NCI-H69 (cell line): ENCODE data around the gene GARS1.
A peak's percentile ranks its signal among the peaks of the same experiment; 100 is the strongest.
"Not testable (repeated sequence)": the region's sequence is repeated elsewhere in the genome, so short reads cannot be mapped to it uniquely, and the experiment has no call there.

ENCODE experiments used
- DNase-seq: peaks from one replicate; lab custom pipeline; 2025; lab: John Stamatoyannopoulos, UW

The GARS1 gene, protein sequence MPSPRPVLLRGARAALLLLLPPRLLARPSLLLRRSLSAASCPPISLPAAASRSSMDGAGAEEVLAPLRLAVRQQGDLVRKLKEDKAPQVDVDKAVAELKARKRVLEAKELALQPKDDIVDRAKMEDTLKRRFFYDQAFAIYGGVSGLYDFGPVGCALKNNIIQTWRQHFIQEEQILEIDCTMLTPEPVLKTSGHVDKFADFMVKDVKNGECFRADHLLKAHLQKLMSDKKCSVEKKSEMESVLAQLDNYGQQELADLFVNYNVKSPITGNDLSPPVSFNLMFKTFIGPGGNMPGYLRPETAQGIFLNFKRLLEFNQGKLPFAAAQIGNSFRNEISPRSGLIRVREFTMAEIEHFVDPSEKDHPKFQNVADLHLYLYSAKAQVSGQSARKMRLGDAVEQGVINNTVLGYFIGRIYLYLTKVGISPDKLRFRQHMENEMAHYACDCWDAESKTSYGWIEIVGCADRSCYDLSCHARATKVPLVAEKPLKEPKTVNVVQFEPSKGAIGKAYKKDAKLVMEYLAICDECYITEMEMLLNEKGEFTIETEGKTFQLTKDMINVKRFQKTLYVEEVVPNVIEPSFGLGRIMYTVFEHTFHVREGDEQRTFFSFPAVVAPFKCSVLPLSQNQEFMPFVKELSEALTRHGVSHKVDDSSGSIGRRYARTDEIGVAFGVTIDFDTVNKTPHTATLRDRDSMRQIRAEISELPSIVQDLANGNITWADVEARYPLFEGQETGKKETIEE

DNA sequence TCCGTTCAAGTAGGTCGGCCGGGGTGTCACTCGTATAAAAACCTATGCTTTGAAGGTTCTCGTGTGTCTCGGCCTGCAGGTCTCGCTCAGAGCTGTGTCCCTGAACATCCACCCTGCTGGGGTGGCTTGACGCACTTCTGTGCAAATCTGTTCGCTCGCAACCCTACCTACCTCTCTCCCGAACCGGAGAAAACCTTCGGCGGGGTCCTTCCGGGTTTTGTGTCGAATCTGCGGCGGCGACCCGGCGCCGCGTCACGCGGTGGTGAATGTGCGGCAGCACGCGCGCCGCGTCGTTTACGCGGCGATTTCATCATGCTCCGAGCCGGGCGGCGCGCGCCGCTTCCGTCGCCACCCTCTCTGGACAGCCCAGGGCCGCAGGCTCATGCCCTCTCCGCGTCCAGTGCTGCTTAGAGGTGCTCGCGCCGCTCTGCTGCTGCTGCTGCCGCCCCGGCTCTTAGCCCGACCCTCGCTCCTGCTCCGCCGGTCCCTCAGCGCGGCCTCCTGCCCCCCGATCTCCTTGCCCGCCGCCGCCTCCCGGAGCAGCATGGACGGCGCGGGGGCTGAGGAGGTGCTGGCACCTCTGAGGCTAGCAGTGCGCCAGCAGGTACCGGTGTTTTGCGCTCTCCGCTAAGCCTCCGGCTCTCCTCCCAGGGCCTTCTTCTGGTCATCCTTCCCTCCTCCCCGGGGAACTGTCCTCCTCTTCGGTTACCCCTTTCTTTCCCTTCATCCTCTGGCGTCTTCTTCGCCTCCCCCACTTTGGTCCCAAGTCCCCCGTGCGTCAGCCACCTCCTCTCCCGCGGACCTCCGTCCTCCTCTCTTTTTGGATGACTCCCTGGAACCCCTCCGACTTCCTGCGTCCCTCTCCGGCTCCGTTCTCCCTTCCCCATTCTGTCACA lies at the start of gene GARS1:
Gene GARS1 (plus strand): TSS at position 339 of the 896 bp plus-strand sequence. CDS start 44 bp downstream, at position 383.
- DNase-seq = peak; percentile 97

DNA sequence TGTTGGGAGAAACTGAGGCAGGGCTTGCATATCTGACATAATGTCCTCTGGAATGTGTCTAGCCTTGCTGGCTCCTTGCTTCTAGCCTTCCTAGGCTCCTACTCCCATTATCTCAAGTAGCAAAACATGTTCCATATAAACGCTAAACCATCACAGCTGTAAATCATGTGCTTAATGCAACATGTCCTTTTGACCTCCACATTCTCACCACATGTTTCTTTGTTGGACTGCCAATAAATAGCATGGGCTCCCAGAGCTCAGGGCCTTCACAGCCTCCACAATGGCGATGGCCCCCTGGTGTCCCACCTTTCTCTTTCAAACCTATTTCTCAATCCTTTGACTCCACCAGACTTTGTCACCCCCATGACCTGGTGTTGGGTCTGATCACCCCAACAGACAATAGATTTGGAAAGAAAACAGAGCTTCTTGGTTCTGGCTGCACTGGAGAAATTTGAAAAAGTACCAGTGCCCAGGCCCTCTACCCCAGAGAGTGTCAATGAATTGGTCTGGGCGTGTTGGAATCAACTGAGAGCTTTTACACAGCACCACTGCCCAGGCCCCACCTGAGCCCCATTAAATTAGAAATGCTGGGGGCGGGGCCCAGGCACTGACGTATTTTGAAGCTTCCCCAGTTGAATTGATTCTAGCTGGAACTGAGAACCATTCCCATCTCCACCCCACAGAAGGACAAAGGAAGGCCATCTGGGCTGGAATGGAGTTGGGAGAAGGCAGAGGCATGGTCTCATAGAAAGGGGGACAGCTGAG lies 48.7 kb upstream of the GARS1 start:
- peak; percentile 52 for DNase-seq

DNA sequence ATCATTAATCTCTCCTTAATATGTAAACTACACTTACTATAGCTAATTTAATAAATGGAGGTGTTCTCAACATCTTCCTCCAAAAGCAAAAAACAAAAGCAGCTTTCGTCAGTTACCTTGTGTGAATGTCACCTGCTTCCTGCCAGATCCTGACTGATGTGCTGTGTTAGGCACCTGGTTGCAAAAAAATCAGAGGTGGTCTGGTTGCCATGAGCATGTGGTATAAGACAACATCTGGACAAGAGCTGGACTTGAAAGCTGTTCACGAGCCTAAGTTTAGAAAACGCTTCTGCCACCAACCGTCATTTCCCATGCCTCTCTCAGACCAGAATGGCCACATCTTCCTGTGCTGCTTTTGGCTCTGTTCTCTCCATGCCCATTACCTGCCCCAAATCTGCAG lies 48.1 kb upstream of the GARS1 start:
- no peak for DNase-seq

DNA sequence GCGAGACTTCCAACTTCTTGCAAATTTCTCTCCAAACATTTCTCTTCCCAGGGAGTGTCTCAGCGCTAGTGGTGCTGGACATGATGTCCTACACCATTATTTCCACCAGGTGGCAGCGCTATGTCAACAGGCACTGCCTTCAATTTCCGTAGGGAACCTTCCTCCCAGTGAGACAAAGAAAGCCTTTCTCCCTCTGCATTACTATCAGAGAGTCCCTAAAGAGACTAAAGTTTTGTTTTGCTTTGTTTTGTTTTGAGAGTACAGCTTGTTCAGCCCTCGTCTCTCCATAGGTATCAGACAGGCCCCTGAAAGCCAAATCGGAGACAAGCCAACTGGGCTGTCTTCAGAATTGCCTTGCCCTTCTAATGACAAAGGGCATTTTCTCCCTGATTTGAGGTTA lies 45.8 kb upstream of the GARS1 start:
- DNase-seq = peak; percentile 92

DNA sequence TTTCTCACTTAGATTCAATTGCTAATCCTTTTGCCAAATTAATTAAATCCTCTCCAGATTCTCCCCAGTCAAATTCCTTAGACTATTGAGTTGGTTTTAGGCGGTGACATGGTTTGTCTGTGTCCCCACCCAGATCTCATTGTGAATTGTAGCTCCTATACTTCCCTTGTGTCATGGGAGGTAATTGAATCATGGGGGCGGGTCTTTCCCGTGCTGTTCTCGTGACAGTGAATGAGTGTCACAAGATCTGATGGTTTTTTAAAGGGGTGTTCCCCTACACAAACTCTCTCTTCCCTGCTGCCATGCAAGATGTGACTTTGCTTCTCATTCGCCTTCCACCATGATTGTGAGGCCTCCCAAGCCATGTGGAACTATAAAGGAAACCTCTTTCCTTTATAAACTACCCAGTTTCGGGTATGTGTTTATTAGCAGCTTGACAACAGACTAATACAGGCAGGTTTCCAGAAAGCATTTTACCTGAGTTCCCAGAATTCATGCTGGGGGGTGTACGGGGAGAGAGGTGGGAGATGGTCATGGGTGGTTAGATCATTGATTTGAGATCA lies 44.7 kb upstream of the GARS1 start:
- peak; percentile 73 for DNase-seq

DNA sequence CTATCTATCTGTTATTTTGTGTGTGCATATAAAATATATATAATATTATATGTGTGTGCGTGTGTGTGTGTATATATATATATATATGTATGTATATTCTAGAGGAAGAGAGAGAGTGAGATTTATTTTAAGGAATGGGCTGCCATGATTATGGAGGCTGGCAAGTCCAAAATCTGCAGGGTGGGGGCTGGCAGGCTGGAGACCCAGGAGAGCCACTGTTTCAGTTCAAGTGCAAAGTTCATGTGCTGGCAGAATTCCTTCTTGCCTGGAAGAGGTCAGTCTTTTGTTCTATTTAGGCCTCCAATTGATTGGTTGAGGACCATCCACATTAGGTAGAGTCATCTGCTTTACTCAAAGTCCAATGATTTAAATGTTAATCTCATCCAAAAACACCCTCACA lies 42.3 kb upstream of the GARS1 start:
- DNase-seq = no peak

DNA sequence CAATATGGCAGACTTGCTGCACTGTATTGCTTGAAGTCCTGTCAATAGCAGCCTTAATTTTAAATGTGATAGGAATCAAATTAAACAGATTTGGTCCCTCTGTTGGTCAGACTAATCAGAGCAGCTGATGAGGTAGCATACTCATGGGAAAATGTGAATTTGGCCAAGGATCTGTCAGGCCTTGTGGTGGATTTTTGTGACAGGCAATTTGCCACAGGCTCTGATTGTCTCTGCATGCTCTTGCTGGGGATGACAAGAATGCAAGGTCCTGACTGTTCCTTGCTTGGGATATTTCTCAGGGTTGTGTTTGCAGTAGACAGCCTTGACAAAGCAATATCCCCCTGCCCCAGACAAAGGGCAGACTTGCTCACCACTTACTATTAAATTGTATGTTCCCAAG lies 41.5 kb upstream of the GARS1 start:
- no peak for DNase-seq

DNA sequence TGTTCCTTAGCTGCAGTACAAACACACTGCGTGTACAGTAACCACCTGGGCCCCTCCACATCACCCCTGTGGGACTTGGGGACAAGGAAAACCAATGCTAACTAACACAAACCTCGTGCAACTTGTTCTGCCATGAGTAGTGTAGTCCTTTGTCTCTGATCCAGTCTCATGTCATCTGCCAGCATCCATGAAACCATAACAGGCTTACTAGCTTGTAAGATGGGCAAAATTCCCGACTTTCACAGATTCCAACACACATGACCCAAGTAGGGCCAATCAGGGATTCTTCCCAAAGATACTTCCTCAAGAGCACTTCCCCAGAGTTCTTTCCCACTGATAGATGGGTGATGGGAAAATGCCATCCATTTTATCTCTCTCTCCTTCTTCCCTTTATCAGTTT lies 41.1 kb upstream of the GARS1 start:
- DNase-seq = peak; percentile 22

DNA sequence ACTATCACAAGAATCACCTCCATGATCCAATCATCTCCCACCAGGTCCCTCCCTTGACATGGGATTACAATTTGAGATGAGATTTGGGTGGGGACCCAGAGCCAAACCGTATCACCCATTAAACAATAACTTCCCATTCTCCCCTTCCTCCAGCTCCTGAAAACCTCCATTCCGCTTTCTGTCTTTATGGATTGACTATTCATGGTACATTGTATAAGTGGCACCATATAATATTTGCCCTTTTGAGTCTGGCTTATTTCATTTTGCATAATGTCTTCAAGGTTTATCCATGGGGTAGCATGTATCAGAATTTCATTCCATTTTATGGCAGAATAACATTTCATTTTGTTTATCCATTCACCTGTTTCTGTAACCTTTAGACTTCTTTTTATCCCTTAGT lies 39.2 kb upstream of the GARS1 start:
- DNase-seq = no peak

DNA sequence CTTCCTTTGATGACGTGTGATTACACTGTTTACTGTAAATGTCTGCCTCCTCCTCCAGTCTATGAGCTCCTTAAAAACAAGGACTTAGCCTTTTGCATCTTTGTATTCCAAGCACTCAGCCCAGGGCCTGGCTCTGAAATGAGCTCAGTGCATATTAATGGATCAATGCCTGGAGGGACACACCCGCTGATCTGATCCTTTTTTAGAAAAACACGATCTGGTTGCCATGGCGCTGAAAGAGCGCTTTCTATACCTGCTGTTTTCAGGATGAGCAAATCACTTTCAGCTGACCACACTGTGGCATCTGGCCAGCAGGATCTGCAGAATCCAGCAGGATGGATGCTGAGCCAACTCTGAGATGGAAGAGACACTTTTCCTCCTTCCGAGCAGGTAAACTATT lies 37.8 kb upstream of the GARS1 start:
- peak; percentile 99 for DNase-seq

DNA sequence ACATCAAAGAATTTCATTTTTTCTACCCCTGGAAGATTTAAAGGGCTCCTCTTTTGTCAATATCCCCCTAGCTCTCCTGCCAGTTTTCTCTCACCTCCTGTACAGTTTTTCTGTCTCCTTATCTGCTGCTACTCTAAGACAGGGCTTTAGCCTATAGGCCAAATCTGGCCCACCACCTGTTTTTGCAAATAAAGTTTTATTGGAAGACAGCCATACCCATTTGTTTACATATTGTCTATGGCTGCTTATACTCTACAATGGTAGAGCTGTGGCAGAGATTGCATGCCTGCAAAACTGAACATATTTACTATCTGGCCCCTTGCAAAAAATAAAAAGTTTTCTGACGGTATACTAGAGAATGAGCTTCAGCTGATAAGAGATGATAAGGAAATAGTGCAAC lies 37.4 kb upstream of the GARS1 start:
- peak; percentile 87 for DNase-seq

DNA sequence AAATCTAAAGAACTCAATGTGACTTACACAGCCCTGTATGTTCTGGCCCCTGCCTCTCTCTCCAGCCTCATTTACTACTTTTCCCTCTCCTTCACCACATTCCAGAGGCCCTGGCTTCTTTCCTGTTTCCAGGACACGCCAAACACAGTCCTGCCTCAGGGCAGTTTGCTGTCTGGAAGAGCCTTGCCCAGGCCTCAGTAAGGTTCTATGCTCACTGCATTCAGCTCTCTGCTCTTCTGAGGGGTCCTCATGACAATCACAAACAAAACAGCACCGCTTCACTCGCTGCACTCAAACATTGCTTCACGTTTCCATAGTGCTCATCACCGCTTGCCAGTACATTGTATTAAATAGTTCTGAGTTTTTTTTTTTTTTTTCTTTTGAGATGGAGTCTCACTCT lies 35.1 kb upstream of the GARS1 start:
- DNase-seq = peak; percentile 36

DNA sequence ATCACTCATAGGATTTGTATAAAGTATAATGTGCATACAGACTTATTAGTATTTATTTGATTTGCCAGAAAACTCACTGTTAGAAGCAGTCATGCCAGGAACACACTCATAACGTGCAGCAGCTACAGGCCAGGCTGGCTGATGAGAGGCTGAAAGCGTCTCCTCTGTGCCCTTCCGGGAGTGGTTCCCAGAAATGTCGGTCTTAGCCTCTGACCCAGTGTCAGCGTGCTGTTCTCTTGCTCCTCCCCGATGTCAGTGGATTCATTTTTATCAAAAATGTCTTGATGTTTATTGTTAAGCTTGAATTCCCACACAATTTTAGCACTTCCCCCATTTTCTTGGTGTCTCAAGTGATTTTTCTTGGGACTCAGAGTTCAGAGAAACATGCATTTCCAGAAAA lies 33.3 kb upstream of the GARS1 start:
- DNase-seq = no peak

DNA sequence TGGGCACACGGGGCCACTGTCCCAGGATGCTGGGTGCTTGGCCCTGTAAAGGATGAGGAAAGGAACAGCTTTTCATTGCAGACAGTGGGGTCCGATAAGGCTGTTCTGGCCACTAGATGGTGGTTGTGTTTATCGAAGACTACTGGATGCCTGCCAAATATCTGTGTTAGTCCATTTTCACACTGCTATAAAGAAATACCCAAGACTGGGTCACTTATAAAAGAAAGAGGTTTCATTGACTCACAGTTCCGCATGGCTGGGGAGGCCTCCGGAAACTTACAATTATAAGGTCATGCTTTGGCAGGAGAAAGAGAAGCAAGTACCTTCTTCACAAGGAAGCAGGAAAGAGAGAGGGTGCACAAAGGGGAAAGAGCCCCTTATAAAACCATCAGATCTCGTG lies 32.2 kb upstream of the GARS1 start:
- DNase-seq = peak; percentile 75

DNA sequence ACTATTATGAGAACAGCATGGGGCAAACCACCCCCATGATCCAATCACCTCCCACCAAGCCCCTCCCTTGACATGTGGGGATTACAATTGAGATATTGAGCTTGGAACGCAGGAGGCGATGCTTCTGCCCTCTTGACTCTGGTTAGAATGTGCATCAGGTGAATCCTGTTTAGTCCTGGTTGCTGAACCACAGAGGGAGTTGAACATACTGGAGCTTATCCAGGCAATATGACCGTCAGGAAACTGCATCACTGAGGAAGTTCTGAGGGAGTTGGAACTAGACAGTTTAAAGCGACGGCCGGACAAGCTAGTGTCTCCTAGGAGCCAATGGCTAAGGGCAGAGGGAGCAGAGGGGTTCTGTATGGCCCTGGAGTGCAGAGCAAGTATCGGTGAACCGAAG lies 31.8 kb upstream of the GARS1 start:
- peak; percentile 44 for DNase-seq

DNA sequence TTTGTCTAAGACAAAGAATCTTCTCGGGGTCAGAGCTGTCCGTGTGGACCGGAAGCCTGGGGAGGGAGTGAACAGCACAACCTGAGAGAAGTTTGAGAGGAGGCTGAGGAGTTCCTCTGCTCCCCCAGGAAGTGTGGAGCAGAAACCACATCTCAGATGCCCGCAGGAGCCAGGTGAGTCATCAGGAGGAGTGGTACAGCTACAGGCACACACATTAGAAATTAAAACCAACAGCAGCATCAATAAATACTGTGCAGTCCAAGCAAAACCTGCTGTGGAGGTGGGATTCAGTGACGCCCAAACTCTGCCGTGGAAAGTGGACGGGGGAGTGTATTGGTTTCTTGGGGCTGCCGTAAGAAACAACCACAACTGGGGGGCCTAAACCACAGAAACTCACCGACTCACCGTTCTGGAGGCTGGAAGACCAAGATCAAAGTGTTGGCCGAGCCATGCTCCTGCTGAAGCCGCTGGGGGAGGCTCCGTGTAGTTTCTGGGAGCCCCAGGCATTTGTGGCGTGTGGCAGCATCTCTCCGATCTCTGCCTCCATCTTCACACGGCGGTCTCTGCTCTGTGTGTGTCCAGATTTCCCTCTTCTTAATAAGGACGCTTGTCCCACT lies 31.2 kb upstream of the GARS1 start:
- peak; percentile 33 for DNase-seq

DNA sequence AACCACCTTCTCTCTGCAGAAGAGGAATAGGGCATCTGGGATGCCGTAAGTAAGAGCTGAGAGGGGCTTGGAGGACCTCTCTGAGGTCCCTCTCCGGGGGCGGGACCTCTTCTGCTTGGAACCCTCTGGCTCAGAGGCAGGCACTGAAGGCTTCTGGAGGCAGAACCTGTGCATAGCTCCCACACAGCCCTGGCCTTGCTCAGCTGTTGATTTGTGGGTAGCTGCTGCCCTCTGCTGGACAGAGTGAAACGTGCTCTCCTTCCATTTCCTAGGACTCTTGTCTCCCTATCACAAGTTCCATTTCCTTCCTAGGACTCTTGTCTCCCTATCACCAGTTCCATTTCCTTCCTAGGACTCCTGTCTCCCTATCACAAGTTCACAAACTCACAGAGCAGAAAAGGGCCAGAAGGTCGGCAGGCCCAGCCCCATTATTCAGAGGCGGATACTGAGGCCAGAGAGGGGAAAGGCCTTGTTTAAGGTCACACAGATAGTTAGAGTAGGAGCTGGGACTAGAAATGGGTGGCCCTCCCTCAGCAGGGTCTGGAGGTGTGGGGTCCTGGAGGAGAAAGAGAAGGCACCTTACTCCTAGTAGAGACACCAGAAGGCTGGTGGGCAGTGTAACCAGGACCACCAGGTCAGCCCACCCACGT lies 30.3 kb upstream of the GARS1 start:
- peak; percentile 86 for DNase-seq

DNA sequence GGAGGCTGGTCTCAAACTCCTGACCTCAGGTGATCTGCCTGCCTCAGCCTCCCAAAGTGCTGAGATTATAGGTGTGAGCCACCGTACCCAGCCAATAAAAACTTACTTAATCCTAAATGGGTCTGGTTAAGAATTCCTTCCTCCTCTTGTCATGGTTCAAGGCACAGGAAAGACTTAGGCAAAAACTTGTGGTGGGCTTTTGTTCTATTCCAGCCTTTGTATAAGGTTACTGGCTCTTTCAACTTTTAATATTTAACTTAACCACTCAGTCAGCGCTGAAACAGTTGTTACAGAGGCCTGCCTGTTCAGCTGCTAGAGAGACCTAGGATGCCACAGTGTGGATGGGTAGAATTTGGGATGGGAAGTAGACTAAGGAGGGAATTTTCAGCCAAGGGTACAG lies 28.1 kb upstream of the GARS1 start:
- DNase-seq = no peak

DNA sequence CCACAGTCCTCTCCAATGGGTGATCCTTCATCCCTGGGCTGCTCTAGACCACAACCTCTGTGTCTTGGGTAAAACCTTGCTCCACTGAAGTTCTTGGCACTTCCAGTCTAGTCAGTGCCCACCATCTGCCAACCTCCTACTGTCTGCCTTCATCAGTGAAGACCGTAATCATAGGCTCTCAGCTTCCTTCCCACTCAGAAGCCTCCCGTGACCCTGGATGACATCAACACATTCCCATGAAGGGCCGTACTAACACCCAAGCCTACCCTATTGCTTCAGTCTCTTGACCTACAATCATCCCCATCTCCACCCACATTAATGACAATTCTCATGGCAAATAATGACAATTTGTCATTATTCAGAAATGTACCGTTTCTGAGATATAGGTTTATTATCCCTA lies 27.6 kb upstream of the GARS1 start:
- DNase-seq = no peak

DNA sequence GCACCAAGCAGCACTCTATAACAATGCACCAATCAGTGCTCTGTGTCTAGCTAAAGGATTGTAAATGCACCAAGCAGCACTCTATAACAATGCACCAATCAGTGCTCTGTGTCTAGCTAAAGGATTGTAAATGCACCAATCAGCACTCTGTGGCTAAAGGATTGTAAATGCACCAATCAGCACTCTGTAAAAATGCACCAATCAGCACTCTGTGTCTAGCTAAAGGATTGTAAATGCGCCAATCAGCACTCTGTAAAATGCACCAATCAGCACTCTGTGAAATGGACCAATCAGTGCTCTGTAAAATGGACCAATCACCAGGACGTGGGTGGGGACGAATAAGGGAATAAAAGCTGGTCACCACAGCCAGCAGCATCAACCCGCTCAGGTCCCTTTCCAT lies 24.4 kb upstream of the GARS1 start:
- not testable (repeated sequence) for DNase-seq
